IPS-20b (cell line): ENCODE measurements around the gene RPUSD2.

Experiments
- H3K27ac ChIP-seq: one replicate; pipeline ENCODE4 v1.5.1; 2013; ENCODE audit warnings: low read length
- H3K27me3 ChIP-seq: 2 replicates; pipeline ENCODE4 v1.6.1; 2013; ENCODE audit warnings: mild to moderate bottlenecking, low read length, inconsistent platforms; ENCODE audit not compliant: insufficient read depth
- H3K36me3 ChIP-seq: 2 replicates; pipeline ENCODE4 v1.6.1; 2013; ENCODE audit warnings: low read depth, mild to moderate bottlenecking, inconsistent platforms, low read length, moderate library complexity; ENCODE audit not compliant: insufficient read depth
- H3K4me1 ChIP-seq: 2 replicates; pipeline ENCODE4 v1.6.1; 2013; ENCODE audit warnings: mild to moderate bottlenecking, control low read depth, inconsistent platforms, low read length, moderate library complexity; ENCODE audit not compliant: insufficient read depth
- H3K4me3 ChIP-seq: 2 replicates; pipeline ENCODE4 v1.5.1; 2013; ENCODE audit warnings: mild to moderate bottlenecking, low read length, inconsistent platforms
- H3K9ac ChIP-seq: 2 replicates; pipeline ENCODE4 v1.6.1; 2013; ENCODE audit warnings: low read depth, mild to moderate bottlenecking, inconsistent platforms, low read length, moderate library complexity
- H3K9me3 ChIP-seq: 2 replicates; pipeline ENCODE4 v1.6.1; 2013; ENCODE audit warnings: mild to moderate bottlenecking, low read depth, low read length, inconsistent platforms; ENCODE audit not compliant: insufficient read depth

RPUSD2 gene

DNA sequence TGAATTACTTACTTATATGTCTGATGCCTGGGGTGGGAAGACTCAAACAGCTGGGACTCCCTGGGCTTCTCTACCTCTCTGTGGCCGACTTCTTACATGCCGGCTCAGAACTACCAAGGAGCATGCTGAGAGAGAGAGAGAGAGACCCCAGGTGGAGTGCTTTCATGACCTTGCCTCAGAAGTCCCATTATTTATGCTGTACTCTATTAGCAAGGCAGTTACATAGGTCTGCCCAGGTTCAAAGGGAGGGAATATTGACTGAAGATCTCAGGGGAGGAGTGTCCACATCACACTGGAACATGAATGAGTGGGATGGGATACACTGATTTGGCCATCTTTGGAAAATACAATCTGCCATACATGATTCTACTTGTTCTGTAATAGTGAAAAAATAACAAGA is 20.5 kb upstream of the RPUSD2 start:
- no peaks in the 10 kb centered on the region for H3K9me3 ChIP-seq
- no peak overlapping the region for H3K9ac ChIP-seq
- H3K27ac ChIP-seq, result no peak overlapping the region
- no peaks in the 10 kb centered on the region for H3K36me3 ChIP-seq
- peaks cover 4% of the 10 kb centered on the region for H3K4me1 ChIP-seq
- no peaks in the 10 kb centered on the region for H3K27me3 ChIP-seq
- H3K4me3 ChIP-seq, result no peak overlapping the region

DNA sequence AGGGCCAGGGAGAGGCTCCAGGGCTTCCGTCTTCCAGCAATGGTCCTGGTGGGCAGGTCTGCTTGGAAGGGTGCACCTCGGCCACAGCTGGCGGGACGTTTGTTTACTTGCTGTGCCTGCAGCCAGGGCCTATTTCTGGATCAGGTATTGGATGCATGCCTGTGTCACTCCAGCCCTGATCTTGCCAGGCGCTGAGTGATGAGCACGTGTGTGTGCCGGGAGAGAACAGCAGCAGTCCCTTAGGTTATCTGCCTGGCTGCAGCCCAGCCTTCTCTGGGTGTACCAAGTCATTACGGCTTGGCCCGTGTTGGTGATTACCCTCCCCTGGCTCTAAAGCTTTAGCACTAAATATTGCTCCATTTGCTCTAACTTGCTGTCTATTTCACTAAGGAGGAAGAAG is 19.2 kb upstream of the RPUSD2 start:
- no peak overlapping the region for H3K9ac ChIP-seq
- peaks cover 16% of the 10 kb centered on the region for H3K4me1 ChIP-seq
- no peak overlapping the region for H3K4me3 ChIP-seq
- H3K36me3 ChIP-seq, result no peaks in the 10 kb centered on the region
- no peaks in the 10 kb centered on the region for H3K27me3 ChIP-seq
- no peaks in the 10 kb centered on the region for H3K9me3 ChIP-seq
- H3K27ac ChIP-seq, result no peak overlapping the region

DNA sequence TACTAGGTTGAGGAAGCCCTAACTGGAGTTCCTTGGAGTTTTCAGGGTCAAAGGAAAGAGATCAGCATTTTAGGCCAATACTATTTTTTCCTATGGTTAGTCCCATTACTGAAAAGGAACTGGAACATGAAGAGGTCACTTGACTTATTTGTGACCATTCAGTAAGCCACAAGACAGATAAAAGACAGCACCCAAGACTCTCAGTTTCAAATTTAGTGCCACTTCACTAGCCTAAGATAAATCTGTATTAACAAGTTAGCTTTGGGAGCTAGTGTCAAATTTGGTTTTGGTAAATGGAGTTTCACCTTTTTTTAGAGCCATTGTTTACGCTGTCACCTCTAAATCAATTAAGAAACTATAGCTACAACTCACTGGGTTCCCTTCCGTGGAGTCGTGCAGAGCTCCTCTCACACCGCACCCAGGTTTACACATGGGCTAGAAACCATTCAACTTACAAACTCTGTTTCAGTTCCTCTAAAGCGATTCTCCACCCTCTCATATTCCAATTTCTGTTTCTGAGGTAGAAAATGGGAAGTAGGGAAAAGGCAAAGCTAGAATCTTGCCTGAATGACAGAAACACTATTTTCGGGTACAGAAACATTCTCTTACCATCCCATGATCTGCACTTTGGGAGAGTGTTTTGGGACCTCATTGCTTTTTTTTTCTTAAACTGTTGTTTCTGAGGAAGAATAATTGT is 18.6 kb upstream of the RPUSD2 start:
- H3K27ac ChIP-seq, result no peak overlapping the region
- no peaks in the 10 kb centered on the region for H3K36me3 ChIP-seq
- no peaks in the 10 kb centered on the region for H3K9me3 ChIP-seq
- no peak overlapping the region for H3K9ac ChIP-seq
- no peaks in the 10 kb centered on the region for H3K27me3 ChIP-seq
- H3K4me3 ChIP-seq, result no peak overlapping the region
- peaks cover 22% of the 10 kb centered on the region for H3K4me1 ChIP-seq

DNA sequence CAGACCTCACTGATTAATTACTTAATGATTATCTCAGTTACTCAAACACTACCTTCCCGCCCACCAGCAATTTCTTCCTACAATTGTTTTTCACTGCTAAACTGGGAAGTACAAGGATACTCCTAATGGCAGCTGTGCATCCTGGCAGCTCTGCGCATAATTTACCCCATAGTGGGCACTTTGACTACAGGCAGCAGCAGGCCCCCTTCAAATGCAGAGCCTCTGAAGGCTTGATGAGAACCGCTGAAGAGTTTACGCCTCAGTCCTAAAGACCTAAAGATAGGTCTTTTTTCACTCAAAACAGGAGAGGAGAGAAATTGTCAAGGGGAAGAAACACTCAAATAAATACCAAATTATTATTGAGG is 15.0 kb upstream of the RPUSD2 start:
- Histone ChIP-seq H3K27me3 (no peaks in the 10 kb centered on the region), H3K36me3 (peaks cover 4% of the 10 kb centered on the region; the same call in 1 of the 2 replicates), H3K4me1 (peaks cover 22% of the 10 kb centered on the region), H3K27ac (no peak overlapping the region), H3K9ac (peak overlapping the region; percentile 7; the same call in 1 of the 2 replicates), H3K4me3 (peak overlapping the region; percentile 28; the same call in 1 of the 2 replicates), H3K9me3 (no peaks in the 10 kb centered on the region)

DNA sequence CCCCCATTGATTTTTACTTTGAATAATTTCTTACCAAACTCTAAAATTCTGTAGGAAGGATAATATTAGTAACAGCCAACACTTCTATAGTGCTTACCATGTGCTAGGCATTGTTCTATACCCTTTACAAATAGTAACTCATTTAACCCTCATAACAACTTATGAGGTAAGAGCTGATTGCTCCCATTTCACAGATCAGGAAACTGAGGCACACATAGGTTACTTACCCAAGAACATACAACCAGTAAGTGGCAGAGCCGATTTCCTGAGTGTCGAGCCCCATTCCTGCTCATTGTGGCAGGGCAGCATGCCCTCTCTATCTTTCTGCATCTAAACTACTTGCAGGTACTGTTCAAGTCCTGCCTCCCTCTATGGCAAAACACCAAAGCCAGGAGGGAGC is 13.2 kb upstream of the RPUSD2 start:
- no peaks in the 10 kb centered on the region for H3K9me3 ChIP-seq
- H3K27ac ChIP-seq, result no peak overlapping the region
- H3K4me1 ChIP-seq, result peaks cover 22% of the 10 kb centered on the region
- no peak overlapping the region for H3K4me3 ChIP-seq
- H3K36me3 ChIP-seq, result peaks cover 4% of the 10 kb centered on the region; the same call in 1 of the 2 replicates
- H3K9ac ChIP-seq, result no peak overlapping the region
- no peaks in the 10 kb centered on the region for H3K27me3 ChIP-seq

DNA sequence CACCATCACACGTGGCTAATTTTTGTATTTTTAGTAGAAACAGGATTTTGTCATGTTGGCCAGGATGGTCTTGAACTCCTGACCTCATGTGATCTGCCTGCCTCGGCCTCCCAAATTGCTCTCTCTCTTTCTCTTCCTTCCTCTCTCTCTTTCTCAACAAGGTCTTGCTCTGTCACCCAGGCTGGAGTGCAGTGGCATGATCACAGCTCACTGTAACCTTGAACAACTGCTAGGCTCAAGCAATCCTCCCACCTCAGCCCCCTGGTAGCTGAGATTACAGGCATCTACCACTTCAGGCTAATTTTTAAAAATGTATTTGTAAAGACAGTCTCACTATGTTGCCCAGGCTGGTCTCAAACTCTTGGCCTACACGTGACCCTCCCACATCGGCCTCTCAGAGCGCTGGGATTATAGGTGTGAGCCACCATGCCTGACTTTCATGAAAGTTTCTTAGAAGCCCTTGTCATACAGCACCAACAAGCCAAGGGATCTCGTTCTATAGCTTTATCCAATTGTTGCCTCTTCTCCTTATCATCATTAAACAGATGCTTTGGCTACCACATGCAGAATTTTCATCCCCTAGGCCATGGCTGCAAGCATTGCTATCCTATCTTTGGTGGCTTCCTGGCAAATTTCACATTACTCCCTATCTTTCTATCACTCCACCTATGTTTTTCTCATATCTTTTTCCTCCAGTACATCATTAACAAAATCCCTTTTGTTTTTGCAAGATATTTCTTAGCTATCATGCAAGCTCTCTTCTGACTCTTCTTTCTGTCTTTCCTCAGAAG is 10.0 kb upstream of the RPUSD2 start:
- H3K4me1 ChIP-seq, result peaks cover 13% of the 10 kb centered on the region; the same call in 1 of the 2 replicates
- no peak overlapping the region for H3K27ac ChIP-seq
- H3K9ac ChIP-seq, result no peak overlapping the region
- H3K4me3 ChIP-seq, result no peak overlapping the region
- H3K27me3 ChIP-seq, result no peaks in the 10 kb centered on the region
- H3K9me3 ChIP-seq, result no peaks in the 10 kb centered on the region
- H3K36me3 ChIP-seq, result peaks cover 4% of the 10 kb centered on the region; the same call in 1 of the 2 replicates

DNA sequence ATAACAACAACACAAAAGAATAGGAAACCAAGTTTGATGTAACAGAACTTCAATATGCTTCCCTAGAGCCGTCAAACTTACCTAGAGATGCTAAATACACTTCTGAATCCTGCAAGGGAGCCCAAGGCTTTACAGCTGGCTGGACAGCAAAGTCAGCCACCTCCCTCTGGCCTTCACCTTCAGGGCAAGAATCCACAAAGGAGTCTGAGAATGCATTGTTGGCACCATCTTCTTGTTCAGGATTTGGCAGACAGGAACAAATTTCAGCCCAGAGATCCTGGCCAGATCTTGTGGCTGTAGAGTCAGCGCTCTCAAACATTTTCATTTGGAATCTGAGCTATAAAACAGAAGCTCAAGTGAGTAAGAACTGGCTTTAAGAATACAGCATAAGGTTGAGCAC is 6.4 kb upstream of the RPUSD2 start:
- Histone ChIP-seq H3K4me3 (no peak overlapping the region), H3K36me3 (no peaks in the 10 kb centered on the region), H3K9ac (no peak overlapping the region), H3K9me3 (no peaks in the 10 kb centered on the region), H3K27ac (no peak overlapping the region), H3K4me1 (no peaks in the 10 kb centered on the region), H3K27me3 (no peaks in the 10 kb centered on the region)

DNA sequence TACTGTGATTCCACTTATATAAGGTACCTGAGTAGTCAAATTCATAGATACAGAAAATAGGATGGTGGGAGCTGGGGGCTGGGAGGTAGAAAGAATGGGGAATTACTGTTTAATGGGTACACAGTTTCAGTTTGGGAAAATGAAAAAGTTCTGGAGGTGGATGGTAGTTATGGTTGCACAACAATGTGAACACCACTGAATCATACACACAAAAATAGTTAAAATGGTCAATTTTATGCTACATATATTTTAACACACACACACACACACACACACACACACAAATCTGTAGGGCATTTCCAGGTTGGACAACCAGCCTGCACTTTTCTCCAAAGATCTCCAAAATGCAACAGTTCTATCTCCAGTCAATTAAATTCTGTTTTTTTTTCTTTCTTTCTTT is 5.7 kb upstream of the RPUSD2 start:
- no peaks in the 10 kb centered on the region for H3K9me3 ChIP-seq
- no peak overlapping the region for H3K9ac ChIP-seq
- no peaks in the 10 kb centered on the region for H3K27me3 ChIP-seq
- no peaks in the 10 kb centered on the region for H3K4me1 ChIP-seq
- no peaks in the 10 kb centered on the region for H3K36me3 ChIP-seq
- H3K27ac ChIP-seq, result no peak overlapping the region
- H3K4me3 ChIP-seq, result no peak overlapping the region

DNA sequence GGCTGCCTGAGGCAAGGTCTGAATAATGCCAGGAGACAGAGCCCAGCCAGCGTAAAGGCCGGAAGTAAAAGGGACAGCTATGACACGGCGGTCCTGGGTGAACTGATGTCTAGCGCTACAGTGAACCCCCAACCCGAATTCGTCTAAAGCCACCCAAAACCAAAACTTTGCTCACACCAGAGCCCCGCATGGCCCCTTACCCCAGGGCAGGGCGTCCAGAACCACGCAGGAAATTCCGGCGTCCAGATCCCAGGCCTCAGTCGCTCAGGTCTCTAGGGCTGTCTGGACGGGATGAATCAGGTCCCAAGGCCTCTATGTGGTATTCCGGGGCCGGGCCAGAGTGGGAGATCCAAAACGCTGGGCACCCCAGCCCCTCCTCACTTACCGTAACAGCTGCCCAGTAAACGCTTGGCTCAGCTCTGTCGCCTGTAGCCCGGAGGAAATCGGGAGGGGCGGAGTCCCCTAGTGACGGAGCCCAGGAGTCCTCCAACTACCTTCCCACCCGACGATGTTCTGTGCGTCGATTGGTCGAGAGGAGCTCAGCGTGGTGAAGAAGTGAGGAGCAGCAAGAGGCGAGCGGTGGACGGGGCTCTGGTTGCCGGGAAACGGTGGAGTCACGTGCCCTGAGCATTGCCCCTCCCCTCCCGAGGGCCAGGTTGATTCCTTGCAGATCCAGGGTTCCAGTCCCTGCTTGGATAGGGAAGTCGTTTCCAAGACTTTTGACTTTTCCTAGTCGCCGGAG is 4.3 kb upstream of the RPUSD2 start, which contains the start of gene CCDC32:
Gene CCDC32 (minus strand): TSS at position 452 of the 742 bp plus-strand sequence. CDS start 2,027 bp downstream, outside the sequence.
- Histone ChIP-seq H3K4me1 (no peaks in the 10 kb centered on the region), H3K9me3 (no peaks in the 10 kb centered on the region), H3K27ac (no peak within 1 kb of the TSS), H3K36me3 (no peaks in the 10 kb centered on the region), H3K9ac (peak within 1 kb of the TSS; percentile 84; the same call in 1 of the 2 replicates), H3K4me3 (peak within 1 kb of the TSS; percentile 91), H3K27me3 (no peaks in the 10 kb centered on the region)

DNA sequence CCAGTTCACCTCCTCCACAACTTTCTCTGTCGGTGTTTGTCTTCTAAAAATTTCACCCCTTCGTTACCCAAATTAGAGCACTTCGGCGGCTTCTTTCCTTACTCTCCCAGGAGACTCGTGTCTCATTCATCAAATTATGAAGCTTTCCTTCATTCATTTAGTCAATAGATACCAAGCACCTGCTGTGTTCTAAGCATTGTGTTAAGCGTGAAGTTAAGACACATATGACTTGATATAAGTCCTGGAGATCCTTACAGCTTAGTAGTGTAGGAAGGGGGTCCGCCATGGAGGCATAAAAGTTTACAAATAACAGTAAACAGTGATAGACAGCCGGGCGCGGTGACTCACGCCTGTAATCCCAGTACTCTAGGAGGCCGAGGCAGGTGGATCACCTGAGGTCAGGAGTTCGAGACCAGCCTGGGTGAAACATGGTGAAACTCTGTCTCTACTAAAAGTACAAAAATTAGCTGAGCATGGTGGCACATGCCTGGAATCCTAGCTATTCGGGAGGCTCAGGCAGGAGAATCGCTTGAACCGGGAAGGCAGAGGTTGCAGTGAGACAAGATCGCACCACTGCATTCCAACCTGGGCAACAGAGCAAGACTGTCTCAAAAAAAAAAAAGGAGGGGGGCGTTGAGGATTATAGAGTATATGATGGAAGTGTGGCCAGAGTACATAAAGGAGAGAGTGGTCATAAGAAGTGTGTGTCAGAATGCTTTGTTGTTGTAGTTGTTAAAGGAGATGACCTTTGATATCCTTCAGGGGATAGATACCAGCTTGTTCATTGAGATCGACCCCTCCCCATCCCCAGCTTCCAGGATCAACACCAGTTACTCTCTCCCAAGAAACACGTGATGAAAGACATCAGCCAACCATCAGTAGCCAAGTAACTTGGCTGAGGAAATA is 3.5 kb upstream of the RPUSD2 start:
- peaks cover 5% of the 10 kb centered on the region; the same call in 1 of the 2 replicates for H3K4me1 ChIP-seq
- H3K36me3 ChIP-seq, result no peaks in the 10 kb centered on the region
- H3K9ac ChIP-seq, result peak overlapping the region; percentile 17; the same call in 1 of the 2 replicates
- H3K4me3 ChIP-seq, result peak overlapping the region; percentile 91
- H3K27me3 ChIP-seq, result no peaks in the 10 kb centered on the region
- H3K27ac ChIP-seq, result no peak overlapping the region
- H3K9me3 ChIP-seq, result no peaks in the 10 kb centered on the region

DNA sequence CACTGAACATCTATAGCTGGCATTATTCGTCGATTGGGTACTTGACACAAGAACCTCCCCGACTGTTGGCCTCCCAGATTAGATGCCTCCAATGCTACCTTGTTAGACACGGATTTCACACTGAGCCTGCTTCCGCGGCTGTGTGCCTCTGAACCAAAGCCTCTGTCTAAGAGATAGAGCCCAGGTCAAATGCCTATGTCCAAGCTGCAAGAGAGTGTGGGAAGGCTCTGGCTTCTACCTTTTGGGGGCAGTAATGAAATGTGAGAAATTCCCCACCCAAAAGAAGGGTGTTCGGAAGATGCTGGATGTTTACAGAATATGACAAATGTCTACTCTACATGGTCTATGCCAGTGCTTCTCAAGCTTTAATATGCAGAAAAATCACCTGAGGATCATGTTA is 2.0 kb upstream of the RPUSD2 start:
- Histone ChIP-seq H3K9ac (no peak overlapping the region), H3K4me1 (peaks cover 5% of the 10 kb centered on the region; the same call in 1 of the 2 replicates), H3K36me3 (peaks cover 9% of the 10 kb centered on the region), H3K4me3 (no peak overlapping the region), H3K27me3 (no peaks in the 10 kb centered on the region), H3K9me3 (no peaks in the 10 kb centered on the region), H3K27ac (no peak overlapping the region)
